Panc1 (cell line): ENCODE measurements around the gene ZNF490.

Experiments used
- SIN3A ChIP-seq: IDR thresholded peaks from 2 replicates; pipeline ENCODE4 v1.6.1; 2012; ENCODE audit warnings: low read depth, mild to moderate bottlenecking, low read length, moderate library complexity, borderline replicate concordance; ENCODE audit not compliant: insufficient read depth
- TCF7L2 ChIP-seq: IDR thresholded peaks from 2 replicates; pipeline ENCODE4 v1.6.1; 2011; ENCODE audit warnings: mild to moderate bottlenecking, low read depth, low read length, inconsistent platforms
- TF ChIP-seq, protein P1 (sequence below): fragments of 450-650 bp; IDR thresholded peaks from 2 replicates; pipeline ENCODE4 v1.5.1; 2017; ENCODE audit warnings: mild to moderate bottlenecking

DNA sequence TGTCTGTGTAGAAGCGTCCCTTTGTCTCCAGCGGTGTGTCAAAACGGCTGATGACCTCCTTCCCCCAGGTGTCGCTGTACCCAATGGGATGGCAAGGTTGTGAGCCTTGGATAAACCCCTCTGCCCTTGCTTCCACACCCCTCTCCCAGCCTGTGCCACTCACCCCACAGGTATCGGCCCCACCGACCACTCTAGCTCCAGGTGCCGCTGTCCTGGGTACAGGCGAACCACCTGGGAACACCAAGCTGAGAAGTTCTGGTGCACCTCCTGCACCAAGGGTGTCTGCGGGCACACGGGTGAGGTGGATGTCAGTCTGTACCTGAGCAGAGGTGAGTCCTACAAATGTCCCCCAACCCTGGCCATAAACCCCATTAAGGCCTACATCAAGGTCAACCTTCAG is 39.3 kb upstream of the ZNF490 start:
- TF ChIP-seq, protein P1, sequence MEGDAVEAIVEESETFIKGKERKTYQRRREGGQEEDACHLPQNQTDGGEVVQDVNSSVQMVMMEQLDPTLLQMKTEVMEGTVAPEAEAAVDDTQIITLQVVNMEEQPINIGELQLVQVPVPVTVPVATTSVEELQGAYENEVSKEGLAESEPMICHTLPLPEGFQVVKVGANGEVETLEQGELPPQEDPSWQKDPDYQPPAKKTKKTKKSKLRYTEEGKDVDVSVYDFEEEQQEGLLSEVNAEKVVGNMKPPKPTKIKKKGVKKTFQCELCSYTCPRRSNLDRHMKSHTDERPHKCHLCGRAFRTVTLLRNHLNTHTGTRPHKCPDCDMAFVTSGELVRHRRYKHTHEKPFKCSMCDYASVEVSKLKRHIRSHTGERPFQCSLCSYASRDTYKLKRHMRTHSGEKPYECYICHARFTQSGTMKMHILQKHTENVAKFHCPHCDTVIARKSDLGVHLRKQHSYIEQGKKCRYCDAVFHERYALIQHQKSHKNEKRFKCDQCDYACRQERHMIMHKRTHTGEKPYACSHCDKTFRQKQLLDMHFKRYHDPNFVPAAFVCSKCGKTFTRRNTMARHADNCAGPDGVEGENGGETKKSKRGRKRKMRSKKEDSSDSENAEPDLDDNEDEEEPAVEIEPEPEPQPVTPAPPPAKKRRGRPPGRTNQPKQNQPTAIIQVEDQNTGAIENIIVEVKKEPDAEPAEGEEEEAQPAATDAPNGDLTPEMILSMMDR: no peak
- TF ChIP-seq SIN3A: no peak
- TF ChIP-seq TCF7L2: no peak
